HG03159 (cell line): Measurements from ENCODE around the gene SLC9A5.

Experiments
- ATAC-seq: cut with Tn5 transposase; IDR thresholded peaks from one replicate; pipeline ENCODE4 v1.9.1; 2021; ENCODE audit warnings: mild to moderate bottlenecking, moderate library complexity; ENCODE audit not compliant: unreplicated experiment

Gene SLC9A5

GRCh38 chr16:67280090-67281015 lies 31.6 kb downstream of the SLC9A5 start:
- no peak for ATAC-seq

GRCh38 chr16:67281536-67282446 lies 33.0 kb downstream of the SLC9A5 start:
- no peak for ATAC-seq

- ATAC-seq: no peak
Measured at GRCh38 chr16:67282447-67282805, 33.6 kb downstream of the SLC9A5 start.

- ATAC-seq: no peak
Measured at GRCh38 chr16:67283039-67283825, 34.5 kb downstream of the SLC9A5 start.

- no peak for ATAC-seq
Measured at GRCh38 chr16:67283826-67284555, 35.2 kb downstream of the SLC9A5 start.

- ATAC-seq: no peak
Measured at GRCh38 chr16:67284699-67285646, 36.2 kb downstream of the SLC9A5 start.

- ATAC-seq: no peak
Measured at GRCh38 chr16:67286441-67287235, 37.9 kb downstream of the SLC9A5 start.

- no peak for ATAC-seq
Measured at GRCh38 chr16:67287960-67288359, 39.2 kb downstream of the SLC9A5 start.

GRCh38 chr16:67291461-67291860 lies 42.7 kb downstream of the SLC9A5 start:
- no peak for ATAC-seq

- no peak for ATAC-seq
Measured at GRCh38 chr16:67294171-67294757, 45.5 kb downstream of the SLC9A5 start.

GRCh38 chr16:67294938-67295361 lies 46.2 kb downstream of the SLC9A5 start:
- no peak for ATAC-seq

- no peak for ATAC-seq
Measured at GRCh38 chr16:67296420-67296819, 47.6 kb downstream of the SLC9A5 start.

GRCh38 chr16:67298277-67298676 lies 49.5 kb downstream of the SLC9A5 start:
- no peak for ATAC-seq

- ATAC-seq: no peak
Measured at GRCh38 chr16:67299269-67299668, 50.5 kb downstream of the SLC9A5 start.

- ATAC-seq: no peak
Measured at GRCh38 chr16:67301080-67301782, 52.5 kb downstream of the SLC9A5 start.

GRCh38 chr16:67302076-67302475 lies 53.3 kb downstream of the SLC9A5 start:
- ATAC-seq: no peak

GRCh38 chr16:67302970-67303369 lies 54.2 kb downstream of the SLC9A5 start:
- no peak for ATAC-seq
